Right lobe of liver (tissue), 6 donors: Measurements from ENCODE around the gene TIPIN. TPM values are rescaled to one million over a fixed set of nuclear protein-coding genes. Genes with fewer than 3 reads are reported as not detected.
"Not testable (repeated sequence)": the region's sequence is repeated elsewhere in the genome, so short reads cannot be mapped to it uniquely, and the experiment has no call there.

ENCODE experiments used
- ATAC-seq, 4 donors: fragments of 200-7000 bp; cut with Tn5 transposase; one replicate each; pipeline ENCODE4 v1.9.1; 2020; ENCODE audit warnings: mild to moderate bottlenecking in 4 of 4, moderate library complexity in 4 of 4
- DNase-seq, 3 donors: peaks; one replicate each; pipeline ENCODE4 v3.0.0-alpha.2; 2020
- H3K27ac ChIP-seq, 3 donors: fragments of 200-600 bp; one replicate each; pipeline ENCODE4 v1.8.0; 2022
- H3K27me3 ChIP-seq, 2 donors: fragments of 200-600 bp; one replicate each; pipeline ENCODE4 v1.8.0; 2022
- H3K36me3 ChIP-seq, 4 donors: fragments of 200-600 bp; sonication (generic) in 1 of 4; one replicate each; pipeline versions ENCODE4 v1.5.1 to v1.8.0; 2017 to 2022; ENCODE audit warnings: control low read depth in 1 of 4
- H3K4me1 ChIP-seq, 4 donors: fragments of 200-600 bp; sonication (generic) in 1 of 4; one replicate each; pipeline versions ENCODE4 v1.5.1 to v1.8.0; 2017 to 2022; ENCODE audit warnings: control low read depth in 1 of 4
- H3K4me3 ChIP-seq, 3 donors: fragments of 200-600 bp; one replicate each; pipeline ENCODE4 v1.8.0; 2022
- H3K9me3 ChIP-seq, 4 donors: fragments of 200-600 bp; sonication (generic) in 1 of 4; one replicate each; pipeline versions ENCODE4 v1.5.1 to v1.8.0; 2017 to 2022; ENCODE audit warnings: control low read depth in 1 of 4
- CTCF ChIP-seq, 4 donors: fragments of 200-600 bp in 3 of 4; fragments of 450-650 bp in 1 of 4; IDR thresholded peaks; one replicate each; pipeline versions ENCODE4 v1.5.1 to v1.8.0; 2016 to 2022; ENCODE audit warnings: antibody characterized with exemption in 4 of 4, mild to moderate bottlenecking in 2 of 4
- POLR2A ChIP-seq: fragments of 450-650 bp; IDR thresholded peaks from one replicate; pipeline ENCODE4 v1.6.1; 2017; ENCODE audit warnings: antibody characterized with exemption, mild to moderate bottlenecking
- WGBS: methylation state at CpG from one replicate; pipeline ENCODE4 v1.1.6; 2018; ENCODE audit warnings: low coverage, low lambda C conversion rate; ENCODE audit not compliant: insufficient coverage; ENCODE audit errors: missing lambda C conversion rate; 5-methylcytosine and 5-hydroxymethylcytosine counted together
- intact Hi-C, 2 donors: fragments of 100-400 bp; cut with DNase I; formaldehyde crosslinking; loops; one replicate each; pipeline versions ENCODE4 v1.11.2 to v1.14.1; 2022
- total RNA-seq, 6 experiments: library from RNA; depleted of rRNA in 2 of 6; stranded (reverse); fragments of >200 nt in 2 of 6; fragmentation: NEBNext Ultra II Directional in 3 of 6; extraction: Animal tissue kit (Norgen Biotek cat#: 25700) in 3 of 6; gene quantifications; one replicate each; pipeline versions ENCODE4 v1.1.0 to v1.2.4, GENCODE V29; 2016 to 2023
- donor health status: DM: no; HTN: yes; CAD: no.
- donor health status: DM: no; HTN: no; CAD: no.
- donor health status: DM: no; HTN: no; CAD: no.
- donor health status: DM: no; HTN: yes; CAD: no.
- donor health status: DM: no; HTN: yes; CAD: no.

TIPIN gene
- total RNA-seq, 6 experiments from 2014 or later, result 2.4 to 5.1 (median 2.9) TPM

GRCh38 chr15:66309828-66310227, 46.7 kb downstream of the TIPIN start:
- intact Hi-C loops, result no loop called here
- no peak overlapping the region for H3K4me3 ChIP-seq
- H3K27ac ChIP-seq, result no peak overlapping the region
- peaks cover 0 to 52% (median 16%) of the 10 kb centered on the region in 4 donors for H3K36me3 ChIP-seq
- no peaks in the 10 kb centered on the region for H3K9me3 ChIP-seq
- DNase-seq (no peak), ATAC-seq (no peak)
- WGBS, result 74% methylated on average over 3 of the region's 3 CpGs
- no peaks in the 10 kb centered on the region for H3K4me1 ChIP-seq
- TF ChIP-seq CTCF (IDR thresholded peaks at IDR 0.05), result no peak
- TF ChIP-seq POLR2A, result no peak
- H3K27me3 ChIP-seq, result no peaks in the 10 kb centered on the region

GRCh38 chr15:66308531-66308930, 48.0 kb downstream of the TIPIN start:
- Histone ChIP-seq H3K36me3 (peaks cover 0 to 44% (median 13%) of the 10 kb centered on the region in 4 donors), H3K4me3 (no peak overlapping the region), H3K4me1 (no peaks in the 10 kb centered on the region), H3K27ac (no peak overlapping the region), H3K27me3 (no peaks in the 10 kb centered on the region), H3K9me3 (no peaks in the 10 kb centered on the region)
- TF ChIP-seq CTCF (IDR thresholded peaks at IDR 0.05) (no peak), POLR2A (no peak)
- 92% methylated on average over 3 of the region's 3 CpGs for WGBS
- ATAC-seq, result no peak
- no peak for DNase-seq
- intact Hi-C loops, result no loop called here

- Histone ChIP-seq H3K36me3 (peaks cover 0 to 33% (median 9%) of the 10 kb centered on the region in 4 donors), H3K4me3 (no peak overlapping the region), H3K27ac (no peak overlapping the region), H3K4me1 (no peaks in the 10 kb centered on the region), H3K27me3 (no peaks in the 10 kb centered on the region), H3K9me3 (no peaks in the 10 kb centered on the region)
- TF ChIP-seq POLR2A (no peak), CTCF (IDR thresholded peaks at IDR 0.05) (no peak)
- WGBS, result 96% methylated on average over 3 of the region's 3 CpGs
- no peak for ATAC-seq
- intact Hi-C loops, result no loop called here
- DNase-seq, result no peak
Observed at GRCh38 chr15:66306381-66306780, 50.1 kb downstream of the TIPIN start.

GRCh38 chr15:66304425-66304824, 52.1 kb downstream of the TIPIN start:
- H3K4me1 ChIP-seq, intact Hi-C loops, H3K27ac ChIP-seq, H3K27me3 ChIP-seq, DNase-seq, ATAC-seq, H3K4me3 ChIP-seq, H3K9me3 ChIP-seq: not testable (repeated sequence)
- H3K36me3 ChIP-seq, result peaks cover 0 to 18% (median 2%) of the 10 kb centered on the region in 4 donors
- 96% methylated on average over 7 of the region's 10 CpGs for WGBS

- DNase-seq, result no peak
- no peaks in the 10 kb centered on the region for H3K4me1 ChIP-seq
- peaks cover 0 to 4% (median 0%) of the 10 kb centered on the region in 4 donors for H3K36me3 ChIP-seq
- no peaks in the 10 kb centered on the region for H3K27me3 ChIP-seq
- no peaks in the 10 kb centered on the region for H3K9me3 ChIP-seq
- WGBS, result 75% methylated on average over 3 of the region's 5 CpGs
- no peak for TF ChIP-seq CTCF (IDR thresholded peaks at IDR 0.05)
- H3K27ac ChIP-seq, result no peak overlapping the region
- H3K4me3 ChIP-seq, result no peak overlapping the region
- ATAC-seq, result no peak
- intact Hi-C loops, result no loop called here
Observed at GRCh38 chr15:66302489-66303278, 53.8 kb downstream of the TIPIN start.
